Stimulated activated CD8-positive, alpha-beta memory T cell treated with anti-CD3 and anti-CD28 coated beads, Interleukin-15, amount 100 ng/mL, for 1 hour (primary cell): ENCODE measurements around the gene TBC1D32.
"Not testable (repeated sequence)": the region's sequence is repeated elsewhere in the genome, so short reads cannot be mapped to it uniquely, and the experiment has no call there.

Experiments used
- DNase-seq: peaks from one replicate; pipeline ENCODE4 v3.0.0-alpha.2; 2020; ENCODE audit warnings: low read depth

The TBC1D32 gene

DNA sequence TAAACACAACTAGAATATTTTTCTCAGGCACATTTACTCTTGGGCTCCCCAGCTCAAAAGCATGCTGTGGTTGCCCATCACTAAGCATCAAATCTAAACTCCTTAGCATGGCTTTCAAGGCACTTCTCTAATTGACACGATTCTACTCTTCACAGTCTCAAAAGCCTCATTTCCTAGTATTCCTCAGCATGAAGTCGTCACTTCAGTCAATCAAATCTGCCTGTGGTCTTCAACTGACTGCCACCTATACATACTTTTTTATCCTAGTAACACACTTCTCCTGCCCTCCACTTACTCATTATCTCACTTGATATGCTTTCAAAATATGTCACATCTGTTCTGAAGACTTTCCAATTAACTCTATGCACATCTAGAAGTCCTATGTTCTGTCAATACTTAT is 110.3 kb downstream of the TBC1D32 start:
- no peak for DNase-seq

GRCh38 chr6:121223212-121223611 is 111.1 kb downstream of the TBC1D32 start:
- no peak for DNase-seq

DNA sequence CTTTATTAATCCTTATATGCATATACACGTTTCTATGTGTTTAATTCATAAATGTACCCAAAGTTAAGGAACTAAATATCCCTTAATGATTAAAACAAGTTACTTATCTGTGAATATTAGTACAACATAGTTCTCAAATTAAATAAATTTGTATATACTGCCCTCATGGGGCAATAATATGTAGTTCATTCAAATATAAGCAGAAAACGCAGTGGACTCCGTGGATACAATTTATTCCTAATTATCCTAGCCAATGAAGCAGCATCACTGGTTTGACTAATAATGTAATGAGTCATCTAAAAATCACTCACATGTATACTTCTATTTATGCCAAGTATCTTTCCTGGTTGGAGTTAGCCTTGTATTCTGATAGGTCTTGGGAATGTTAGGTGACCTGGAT is 111.6 kb downstream of the TBC1D32 start:
- DNase-seq = no peak

DNA sequence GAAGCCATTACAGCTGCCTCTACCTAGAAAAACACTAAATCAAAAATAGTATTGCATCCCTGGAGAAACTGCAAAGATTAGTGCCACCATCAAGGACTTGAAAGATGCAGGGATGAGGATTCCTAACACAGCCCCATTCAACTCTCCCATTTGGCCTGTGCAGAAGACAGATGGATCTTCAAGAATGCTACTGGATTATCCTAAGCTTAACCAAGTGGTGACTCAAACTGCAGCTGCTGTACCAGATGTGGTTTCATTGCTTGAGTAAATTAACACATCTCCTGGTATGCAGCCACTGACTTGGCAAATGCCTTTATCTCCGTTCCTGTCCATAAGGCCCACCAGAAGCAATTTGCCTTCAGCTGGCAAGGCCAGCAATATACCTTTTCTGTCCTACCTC is 117.4 kb downstream of the TBC1D32 start:
- DNase-seq = no peak

GRCh38 chr6:121213341-121213740 is 120.9 kb downstream of the TBC1D32 start:
- not testable (repeated sequence) for DNase-seq

DNA sequence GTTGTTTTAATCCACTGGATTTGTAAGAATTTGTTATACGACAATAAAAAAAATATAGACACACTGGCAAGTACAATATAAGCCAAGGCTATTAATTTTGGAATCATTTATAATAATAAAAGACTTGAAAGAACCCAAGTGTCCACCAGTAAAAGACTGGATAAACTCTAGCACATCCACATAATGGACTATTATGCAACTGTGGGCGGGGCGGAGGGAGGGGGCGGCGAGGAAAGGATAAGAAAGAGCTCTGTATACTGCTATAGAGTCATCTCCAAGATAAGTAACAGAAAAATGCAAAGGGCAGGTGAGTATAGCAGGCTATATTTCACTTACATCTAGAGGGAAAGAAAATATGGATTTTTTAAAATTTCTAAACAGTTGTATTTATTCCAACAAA is 123.3 kb downstream of the TBC1D32 start:
- DNase-seq = no peak

DNA sequence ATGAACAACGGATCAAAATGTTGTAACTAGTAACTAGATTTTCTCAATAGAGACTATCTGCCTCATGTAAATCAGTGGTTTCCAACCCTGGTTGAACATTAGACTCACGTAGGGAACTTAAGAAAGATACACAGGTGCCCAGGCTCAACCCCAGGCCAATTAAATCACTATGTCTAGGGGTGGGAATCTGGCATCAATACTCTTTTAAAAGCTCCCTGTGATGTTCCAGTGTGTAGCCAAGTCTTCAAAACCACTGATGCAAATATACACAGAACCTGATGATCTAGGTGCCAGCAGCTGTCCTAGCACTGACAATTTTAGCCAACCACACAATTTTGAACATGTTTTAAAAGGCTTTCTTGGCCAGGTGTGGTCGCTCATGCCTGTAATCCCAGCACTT is 128.7 kb downstream of the TBC1D32 start:
- no peak for DNase-seq

- DNase-seq = no peak
Measured at GRCh38 chr6:121201105-121201504, 133.2 kb downstream of the TBC1D32 start.

GRCh38 chr6:121196042-121196441 is 138.2 kb downstream of the TBC1D32 start:
- DNase-seq = not testable (repeated sequence)

- DNase-seq = no peak
Measured at GRCh38 chr6:121190122-121190521, 144.2 kb downstream of the TBC1D32 start.

GRCh38 chr6:121188356-121188755 is 145.9 kb downstream of the TBC1D32 start:
- no peak for DNase-seq

- no peak for DNase-seq
Measured at GRCh38 chr6:121187833-121188200, 146.5 kb downstream of the TBC1D32 start.

DNA sequence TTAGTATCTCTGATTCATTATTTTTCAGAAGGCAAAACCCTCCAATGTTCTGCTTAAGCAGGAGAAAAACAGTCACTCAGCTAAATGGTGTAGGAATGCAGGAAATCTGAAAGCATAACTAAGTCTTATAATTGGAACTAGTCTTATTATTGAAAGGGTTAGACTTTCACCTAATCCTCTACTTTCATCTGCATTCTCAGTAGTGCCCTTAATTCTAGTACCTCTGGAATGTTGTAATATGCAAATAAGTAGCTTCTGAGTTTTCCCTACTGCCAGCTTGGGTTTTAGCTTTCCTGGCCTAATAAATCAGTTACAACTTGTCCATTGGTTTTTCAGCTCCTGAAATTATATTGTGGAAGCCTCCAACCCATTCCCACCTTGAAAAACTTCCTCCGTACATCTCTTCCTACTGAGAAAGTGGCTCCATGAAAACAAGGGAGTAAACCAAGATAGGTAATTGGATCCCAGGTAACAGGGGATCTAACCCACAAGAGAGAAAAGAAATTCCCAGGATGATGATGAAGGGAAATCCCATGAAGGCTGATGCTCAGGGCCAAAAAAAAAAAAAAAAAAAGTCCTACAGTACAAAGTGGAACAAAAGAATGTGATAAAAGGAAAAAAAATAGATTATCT is 147.0 kb downstream of the TBC1D32 start:
- no peak for DNase-seq

GRCh38 chr6:121183742-121184141 is 150.5 kb downstream of the TBC1D32 start:
- DNase-seq = no peak

DNA sequence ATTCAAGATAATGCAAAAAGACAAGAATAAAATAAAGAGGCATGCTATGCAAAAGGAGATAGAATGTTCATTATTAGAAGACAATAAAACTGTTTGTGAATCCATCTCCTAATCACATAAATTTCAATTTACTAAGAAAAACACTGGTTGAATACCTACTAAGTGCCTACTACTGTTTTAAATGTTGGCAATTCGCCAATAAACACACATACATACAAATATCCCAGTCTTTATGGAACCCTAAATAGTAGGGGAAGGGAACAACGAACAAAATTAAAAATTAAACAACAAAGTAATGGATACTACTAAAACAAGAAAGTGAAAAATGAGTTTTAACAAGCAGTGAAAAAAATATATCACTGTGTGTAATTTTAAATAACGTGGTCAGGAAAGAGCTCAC is 158.5 kb downstream of the TBC1D32 start:
- DNase-seq = no peak

DNA sequence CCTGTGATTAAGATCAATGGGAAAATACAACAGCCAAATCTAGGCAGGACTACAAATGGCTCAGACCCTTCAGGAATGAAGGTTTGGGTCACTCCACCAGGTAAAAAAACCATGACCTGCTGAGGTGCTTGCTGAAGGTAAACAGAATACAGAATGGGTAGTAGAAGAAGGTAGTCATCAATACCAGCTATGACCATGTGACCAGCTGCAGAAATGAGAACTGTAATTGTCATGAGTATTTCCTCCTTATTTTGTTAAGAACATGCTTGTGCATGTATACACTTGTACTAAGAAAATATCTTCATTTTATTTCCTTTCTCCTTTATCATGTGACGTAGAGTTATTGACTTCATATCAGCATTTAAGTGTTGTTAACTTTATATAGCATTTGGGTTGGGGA is 161.8 kb downstream of the TBC1D32 start:
- DNase-seq = not testable (repeated sequence)

DNA sequence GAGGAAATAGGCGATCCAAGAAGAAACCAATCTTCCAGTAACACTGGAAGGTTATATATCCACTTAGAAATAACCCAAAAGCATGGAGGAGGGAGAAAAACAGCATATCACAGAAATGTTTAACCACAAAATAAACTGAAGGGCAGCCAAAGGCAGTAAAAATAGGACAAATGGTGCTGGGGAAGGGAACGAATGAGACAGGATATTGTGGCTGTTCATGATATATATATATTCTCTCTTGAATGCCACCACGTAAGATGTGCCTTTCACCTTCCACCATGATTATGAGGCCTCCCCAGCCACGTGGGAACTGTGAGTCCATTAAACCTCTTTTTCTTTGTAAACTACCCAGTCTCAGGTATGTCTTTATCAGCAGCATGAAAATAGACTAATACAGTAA is 162.4 kb downstream of the TBC1D32 start:
- no peak for DNase-seq

DNA sequence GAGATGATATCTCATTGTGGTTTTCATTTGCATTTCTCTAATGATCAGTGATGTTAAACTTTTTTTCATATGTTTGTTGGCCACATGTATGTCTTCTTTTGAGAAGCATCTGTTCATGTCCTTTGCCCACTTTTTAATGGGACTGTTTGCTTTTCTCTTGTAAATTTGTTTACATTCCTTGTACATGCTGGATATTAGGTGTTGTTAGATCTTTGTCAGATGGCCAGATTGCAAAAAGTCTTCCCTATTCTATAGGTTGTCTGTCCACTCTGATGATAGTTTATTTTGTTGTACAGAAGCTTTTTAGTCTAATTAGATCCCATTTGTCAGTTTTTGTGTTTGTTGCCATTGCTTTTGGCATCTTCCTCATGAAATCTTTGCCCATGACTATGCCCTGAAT is 172.4 kb downstream of the TBC1D32 start:
- DNase-seq = no peak

DNA sequence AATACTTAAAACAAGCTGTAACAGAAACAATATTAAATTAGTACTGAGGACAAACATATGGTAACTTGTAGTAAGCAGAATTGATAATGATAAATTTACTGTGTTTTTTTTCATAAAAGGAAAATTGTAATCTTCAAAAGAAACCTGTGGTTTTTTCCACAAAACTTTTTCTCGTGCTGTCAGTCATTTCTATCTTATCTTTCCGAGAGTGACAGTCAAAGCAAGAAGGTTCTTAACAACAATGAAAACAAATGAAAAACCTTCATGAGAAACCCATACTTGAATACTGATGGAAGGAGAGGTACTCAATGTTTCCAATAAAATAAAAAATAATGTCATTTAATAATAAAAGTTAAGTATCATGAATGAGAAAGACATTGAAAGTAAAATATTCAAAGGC is 174.0 kb downstream of the TBC1D32 start:
- DNase-seq = no peak

DNA sequence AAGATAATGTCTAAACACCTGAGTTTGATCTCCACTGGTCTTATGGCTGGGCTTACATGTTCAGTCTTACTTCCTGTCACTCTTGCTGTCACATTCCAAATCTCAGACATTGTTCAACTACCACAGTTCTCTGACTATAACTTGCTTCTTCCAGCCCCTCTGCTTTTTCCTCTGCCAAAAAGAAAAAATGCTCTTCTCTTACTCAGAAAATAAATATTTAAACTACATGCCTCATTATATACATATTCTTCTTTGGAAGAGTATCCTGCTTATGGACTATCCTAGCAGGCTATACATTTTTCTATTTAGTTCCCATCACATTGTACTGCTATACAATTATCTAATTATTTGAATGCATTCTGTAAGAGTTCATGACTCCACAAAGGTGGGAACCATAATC is 175.4 kb downstream of the TBC1D32 start:
- DNase-seq = no peak

DNA sequence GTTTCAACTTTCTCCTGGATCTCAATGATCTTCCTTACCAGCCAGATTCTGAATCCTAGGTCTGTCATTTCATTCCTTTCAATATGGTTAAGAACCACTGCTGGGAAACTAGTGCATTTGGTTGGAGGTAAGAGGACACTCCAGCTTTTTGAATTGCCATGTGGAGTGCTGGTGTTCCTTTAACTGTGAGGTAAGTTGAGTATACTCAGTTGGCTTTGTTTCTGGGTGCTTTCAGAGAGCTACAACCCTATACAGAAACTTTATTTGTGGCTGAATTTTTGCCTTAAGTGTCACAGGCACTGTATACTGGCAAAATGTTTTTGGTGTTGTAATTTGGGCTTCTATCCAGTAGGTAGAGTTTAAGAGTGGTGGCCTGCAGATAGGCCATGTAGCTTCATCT is 175.8 kb downstream of the TBC1D32 start:
- DNase-seq = no peak

- DNase-seq = no peak
Measured at GRCh38 chr6:121157906-121158305, 176.4 kb downstream of the TBC1D32 start.

GRCh38 chr6:121143476-121143875 is 190.8 kb downstream of the TBC1D32 start:
- DNase-seq = no peak

DNA sequence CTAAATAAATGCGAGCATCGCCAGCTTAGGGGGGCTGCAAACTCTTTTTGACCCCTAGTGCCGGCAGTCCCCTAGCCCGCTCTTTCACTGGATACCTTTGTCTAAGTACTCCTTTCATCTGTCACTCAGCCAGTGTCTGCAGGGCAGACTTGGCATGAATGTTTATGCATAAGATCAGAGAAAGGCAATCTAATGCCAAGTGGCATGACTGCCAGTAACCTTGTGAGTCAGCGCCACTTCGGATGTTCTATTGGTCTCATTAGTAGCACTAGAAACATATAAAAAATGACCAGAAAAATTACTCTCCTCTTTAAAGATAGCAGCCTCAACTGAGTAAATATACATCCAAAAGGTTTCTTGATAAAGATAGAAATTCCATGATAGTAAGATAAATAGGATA is 192.2 kb downstream of the TBC1D32 start:
- no peak for DNase-seq

DNA sequence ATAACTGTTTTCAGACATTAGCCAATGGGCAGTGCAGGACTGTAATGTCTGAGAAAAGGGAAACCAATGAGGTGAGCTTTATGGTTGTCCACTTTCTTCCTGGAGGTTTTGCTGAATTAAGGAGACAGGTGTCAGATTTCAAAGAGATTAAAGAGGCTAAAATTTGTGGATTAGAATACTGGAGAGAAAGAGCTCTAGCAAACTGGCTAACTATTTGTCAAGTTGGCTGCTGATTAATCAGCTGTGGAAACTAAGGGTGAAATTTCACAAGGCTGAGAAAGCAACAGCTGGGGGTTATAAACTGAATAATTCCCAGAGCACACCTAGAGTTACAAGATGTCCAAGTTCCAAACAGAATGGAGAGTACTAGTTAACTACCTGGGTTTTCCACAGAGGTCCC is 198.9 kb downstream of the TBC1D32 start:
- no peak for DNase-seq
